CD4-positive, CD25-positive, alpha-beta regulatory T cell (primary cell): ENCODE measurements around the gene TMCC3. TPM values are rescaled to one million over a fixed set of nuclear protein-coding genes. Genes with fewer than 3 reads are reported as not detected.
A peak's percentile ranks its signal among the peaks of the same experiment; 100 is the strongest.

ENCODE experiments used
- ATAC-seq, 2 donors: fragments of 150-1000 bp; cut with Tn5 transposase; one replicate each; pipeline ENCODE4 v1.10.0; 2021; ENCODE audit warnings: low read depth in 2 of 2, moderate number of reproducible peaks in 2 of 2, moderate library complexity in 1 of 2
- DNase-seq, 3 donors: peaks; one replicate each; pipeline versions ENCODE4 v3.0.0 to v3.0.0-alpha.2; 2012 to 2022; ENCODE audit warnings: mixed read lengths in 1 of 3
- H3K27ac ChIP-seq: one replicate; pipeline ENCODE4 v1.7.0; 2013; ENCODE audit warnings: mild to moderate bottlenecking, low read length; ENCODE audit not compliant: insufficient read depth, poor library complexity, severe bottlenecking
- H3K27me3 ChIP-seq: one replicate; pipeline ENCODE4 v1.7.0; 2013; ENCODE audit warnings: low read length; ENCODE audit not compliant: control insufficient read depth, insufficient read depth
- H3K36me3 ChIP-seq: one replicate; pipeline ENCODE4 v1.7.0; 2013; ENCODE audit warnings: mild to moderate bottlenecking, low read length, moderate library complexity; ENCODE audit not compliant: control insufficient read depth, insufficient read depth
- H3K4me1 ChIP-seq: 2 replicates; pipeline ENCODE4 v1.7.0; 2013; ENCODE audit warnings: mild to moderate bottlenecking, low read length; ENCODE audit not compliant: insufficient read depth, control insufficient read depth, poor library complexity, severe bottlenecking
- H3K4me3 ChIP-seq: one replicate; pipeline ENCODE4 v1.7.0; 2013; ENCODE audit warnings: low read depth, mild to moderate bottlenecking, low read length, moderate library complexity
- H3K9me3 ChIP-seq, 2 experiments: 1 replicate in 1 of 2; 2 replicates in 1 of 2; pipeline ENCODE4 v1.7.0; 2013; ENCODE audit warnings: low read length in 2 of 2, mild to moderate bottlenecking in 1 of 2, moderate library complexity in 1 of 2; ENCODE audit not compliant: control insufficient read depth in 2 of 2
- H3K27ac Mint-ChIP-seq, 3 donors: one replicate each; pipeline ENCODE4 v1.8.0; 2020 to 2022; ENCODE audit warnings: mild to moderate bottlenecking in 3 of 3, mixed read lengths in 3 of 3, moderate library complexity in 2 of 3
- H3K27me3 Mint-ChIP-seq: one replicate; pipeline ENCODE4 v1.8.0; 2022; ENCODE audit warnings: mild to moderate bottlenecking, mixed read lengths
- H3K36me3 Mint-ChIP-seq: one replicate; pipeline ENCODE4 v1.8.0; 2020; ENCODE audit warnings: mixed read lengths
- H3K4me1 Mint-ChIP-seq, 4 donors: one replicate each; pipeline ENCODE4 v1.8.0; 2020 to 2022; ENCODE audit warnings: mixed read lengths in 4 of 4, mild to moderate bottlenecking in 1 of 4
- H3K4me3 Mint-ChIP-seq, 4 donors: one replicate each; pipeline ENCODE4 v1.8.0; 2020 to 2022; ENCODE audit warnings: mild to moderate bottlenecking in 4 of 4, mixed read lengths in 4 of 4, moderate library complexity in 3 of 4
- H3K9me3 Mint-ChIP-seq, 7 donors: one replicate each; pipeline ENCODE4 v1.8.0; 2020 to 2022; ENCODE audit warnings: mixed read lengths in 7 of 7, mild to moderate bottlenecking in 3 of 7, moderate library complexity in 2 of 7
- polyA plus RNA-seq, 4 donors: library from polyadenylated mRNA; unstranded; fragments of 300-500 nt; fragmentation: Illumina TruSeq; gene quantifications; one replicate each; pipeline ENCODE4 v1.2.3, GENCODE V29; 2021
- total RNA-seq: library from RNA; stranded (reverse); gene quantifications from one replicate; pipeline ENCODE4 v1.2.3, GENCODE V29; 2022

TMCC3 gene
- total and polyA plus RNA-seq, 5 donors from 2014 or later: 0.06 to 0.83 (median 0.32) TPM

- peaks cover 0 to 2% (median 0%) of the 10 kb centered on the region in 7 donors for H3K9me3 Mint-ChIP-seq
- H3K27ac Mint-ChIP-seq: no peak overlapping the region
- H3K27me3 ChIP-seq: peaks cover 15% of the 10 kb centered on the region
- H3K4me1 ChIP-seq: no peaks in the 10 kb centered on the region
- DNase-seq (no peak), ATAC-seq (no peak)
- H3K4me3 ChIP-seq: no peak overlapping the region
- no peak overlapping the region for H3K4me3 Mint-ChIP-seq
- peaks cover 30% of the 10 kb centered on the region for H3K27me3 Mint-ChIP-seq
- H3K36me3 ChIP-seq: no peaks in the 10 kb centered on the region
- no peaks in the 10 kb centered on the region for H3K9me3 ChIP-seq
- H3K27ac ChIP-seq: no peak overlapping the region
- no peaks in the 10 kb centered on the region for H3K4me1 Mint-ChIP-seq
- H3K36me3 Mint-ChIP-seq: no peaks in the 10 kb centered on the region
Measured at GRCh38 chr12:94571556-94571955, 78.8 kb downstream of the TMCC3 start.

- Histone ChIP-seq H3K27me3 (peaks cover 15% of the 10 kb centered on the region), H3K4me1 (no peaks in the 10 kb centered on the region), H3K36me3 (no peaks in the 10 kb centered on the region), H3K9me3 (no peaks in the 10 kb centered on the region), H3K4me3 (no peak overlapping the region), H3K27ac (no peak overlapping the region)
- DNase-seq (no peak), ATAC-seq (no peak)
- peaks cover 34% of the 10 kb centered on the region for H3K27me3 Mint-ChIP-seq
- H3K4me3 Mint-ChIP-seq: no peak overlapping the region
- H3K4me1 Mint-ChIP-seq: no peaks in the 10 kb centered on the region
- no peak overlapping the region for H3K27ac Mint-ChIP-seq
- H3K36me3 Mint-ChIP-seq: no peaks in the 10 kb centered on the region
- H3K9me3 Mint-ChIP-seq: peaks cover 0 to 2% (median 0%) of the 10 kb centered on the region in 7 donors
Measured at GRCh38 chr12:94570161-94570560, 80.2 kb downstream of the TMCC3 start.

DNA sequence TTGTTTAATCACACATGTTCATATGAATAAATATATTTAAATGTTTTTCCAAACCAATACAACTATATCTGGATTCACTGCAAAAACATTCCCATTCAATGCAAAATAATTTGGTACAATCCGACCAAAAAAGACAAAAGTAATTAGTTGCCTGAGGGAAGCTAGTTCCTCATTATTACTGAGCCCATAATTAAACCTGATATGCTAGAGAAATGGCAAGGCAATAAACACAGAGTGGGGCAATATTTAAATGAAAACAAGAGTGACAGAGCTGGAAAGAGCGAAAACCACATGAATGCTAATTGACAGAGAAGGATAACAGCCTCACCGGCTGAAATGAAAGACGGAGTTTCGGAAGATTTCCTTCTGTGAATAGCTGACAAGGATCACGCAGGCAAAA, 82.6 kb downstream of the TMCC3 start:
- Histone ChIP-seq H3K4me1 (no peaks in the 10 kb centered on the region), H3K27ac (no peak overlapping the region), H3K9me3 (no peaks in the 10 kb centered on the region), H3K4me3 (no peak overlapping the region), H3K36me3 (no peaks in the 10 kb centered on the region), H3K27me3 (peaks cover 14% of the 10 kb centered on the region)
- no peaks in the 10 kb centered on the region for H3K36me3 Mint-ChIP-seq
- peaks cover 35% of the 10 kb centered on the region for H3K27me3 Mint-ChIP-seq
- DNase-seq (no peak), ATAC-seq (no peak)
- no peaks in the 10 kb centered on the region for H3K4me1 Mint-ChIP-seq
- H3K27ac Mint-ChIP-seq: no peak overlapping the region
- no peaks in the 10 kb centered on the region for H3K9me3 Mint-ChIP-seq
- H3K4me3 Mint-ChIP-seq: no peak overlapping the region

GRCh38 chr12:94566345-94566744, 84.0 kb downstream of the TMCC3 start:
- Mint-ChIP-seq H3K4me1 (no peaks in the 10 kb centered on the region), H3K4me3 (no peak overlapping the region), H3K27me3 (peaks cover 36% of the 10 kb centered on the region)

GRCh38 chr12:94565683-94566082, 84.7 kb downstream of the TMCC3 start:
- H3K4me3 Mint-ChIP-seq: no peak overlapping the region
- no peak for ATAC-seq

More at GRCh38 chr12:94566345-94566744, 84.0 kb downstream of the TMCC3 start:
- Mint-ChIP-seq H3K9me3 (peaks cover 0 to 2% (median 0%) of the 10 kb centered on the region in 7 donors), H3K27ac (no peak overlapping the region), H3K36me3 (no peaks in the 10 kb centered on the region)
- ATAC-seq (no peak), DNase-seq (no peak)
- Histone ChIP-seq H3K27me3 (peaks cover 14% of the 10 kb centered on the region), H3K27ac (no peak overlapping the region), H3K36me3 (no peaks in the 10 kb centered on the region), H3K4me3 (no peak overlapping the region), H3K9me3 (no peaks in the 10 kb centered on the region), H3K4me1 (no peaks in the 10 kb centered on the region)

GRCh38 chr12:94563286-94563685, 87.1 kb downstream of the TMCC3 start:
- Mint-ChIP-seq H3K4me1 (no peaks in the 10 kb centered on the region), H3K27me3 (peaks cover 22% of the 10 kb centered on the region), H3K9me3 (peaks cover 0 to 6% (median 0%) of the 10 kb centered on the region in 7 donors), H3K27ac (no peak overlapping the region), H3K4me3 (no peak overlapping the region), H3K36me3 (no peaks in the 10 kb centered on the region)
- DNase-seq (no peak), ATAC-seq (no peak)
- Histone ChIP-seq H3K9me3 (no peaks in the 10 kb centered on the region), H3K4me3 (no peak overlapping the region), H3K36me3 (no peaks in the 10 kb centered on the region), H3K27ac (no peak overlapping the region), H3K27me3 (peaks cover 11% of the 10 kb centered on the region), H3K4me1 (no peaks in the 10 kb centered on the region)

More at GRCh38 chr12:94565683-94566082, 84.7 kb downstream of the TMCC3 start:
- DNase-seq: no peak
- no peaks in the 10 kb centered on the region for H3K4me1 ChIP-seq
- H3K27me3 ChIP-seq: peaks cover 14% of the 10 kb centered on the region
- Mint-ChIP-seq H3K36me3 (no peaks in the 10 kb centered on the region), H3K4me1 (no peaks in the 10 kb centered on the region), H3K27ac (no peak overlapping the region), H3K9me3 (peaks cover 0 to 2% (median 0%) of the 10 kb centered on the region in 7 donors), H3K27me3 (peaks cover 32% of the 10 kb centered on the region)
- H3K9me3 ChIP-seq: no peaks in the 10 kb centered on the region
- no peak overlapping the region for H3K27ac ChIP-seq
- no peaks in the 10 kb centered on the region for H3K36me3 ChIP-seq
- no peak overlapping the region for H3K4me3 ChIP-seq

DNA sequence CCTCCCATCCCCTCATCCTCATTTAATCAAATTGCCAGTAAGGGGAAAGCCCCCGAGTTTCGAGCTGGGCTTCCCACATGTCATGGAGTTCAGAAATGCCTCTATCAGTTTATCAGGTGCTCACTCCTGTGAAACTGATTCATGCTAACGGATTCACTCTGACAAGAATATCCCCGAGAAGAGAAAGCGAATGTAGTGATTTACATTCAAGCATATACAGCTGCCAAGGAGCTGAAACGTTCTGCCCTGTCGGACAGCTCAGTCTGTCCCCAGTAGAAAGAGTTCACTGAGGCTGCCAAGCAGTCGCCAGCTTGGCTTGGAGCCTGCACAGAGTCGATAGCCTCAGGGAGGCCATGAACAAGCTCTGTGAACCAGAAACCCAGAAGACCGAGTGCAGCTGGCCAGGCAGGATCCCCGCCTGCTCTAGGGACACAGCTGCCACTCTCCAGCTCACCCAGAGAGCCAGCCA, 88.4 kb downstream of the TMCC3 start:
- Mint-ChIP-seq H3K9me3 (peaks cover 0 to 8% (median 0%) of the 10 kb centered on the region in 7 donors), H3K4me1 (no peaks in the 10 kb centered on the region), H3K4me3 (no peak overlapping the region), H3K36me3 (no peaks in the 10 kb centered on the region), H3K27ac (no peak overlapping the region), H3K27me3 (peaks cover 24% of the 10 kb centered on the region)
- ATAC-seq: peak in 1 of 2 donors; percentile 26
- H3K4me3 ChIP-seq: no peak overlapping the region
- H3K27me3 ChIP-seq: peaks cover 2% of the 10 kb centered on the region
- peak in 1 of 3 donors; percentile 6 for DNase-seq
- no peaks in the 10 kb centered on the region for H3K36me3 ChIP-seq
- no peaks in the 10 kb centered on the region for H3K4me1 ChIP-seq
- no peak overlapping the region for H3K27ac ChIP-seq
- H3K9me3 ChIP-seq: no peaks in the 10 kb centered on the region

- Mint-ChIP-seq H3K27ac (peak overlapping the region in 1 of 3 donors; percentile 48), H3K9me3 (peaks cover 0 to 8% (median 0%) of the 10 kb centered on the region in 7 donors), H3K4me1 (no peaks in the 10 kb centered on the region), H3K36me3 (no peaks in the 10 kb centered on the region), H3K27me3 (peaks cover 28% of the 10 kb centered on the region), H3K4me3 (no peak overlapping the region)
- Histone ChIP-seq H3K4me3 (no peak overlapping the region), H3K36me3 (no peaks in the 10 kb centered on the region), H3K9me3 (no peaks in the 10 kb centered on the region), H3K27ac (no peak overlapping the region), H3K4me1 (no peaks in the 10 kb centered on the region), H3K27me3 (no peaks in the 10 kb centered on the region)
- ATAC-seq (peak; percentile 39 to 44), DNase-seq (peak in 1 of 3 donors; percentile 30)
Measured at GRCh38 chr12:94560431-94561221, 89.7 kb downstream of the TMCC3 start.
